Measurements from ENCODE around the gene MYRF. TPM values are rescaled to one million over a fixed set of nuclear protein-coding genes. Genes with fewer than 3 reads are reported as not detected.

Gene MYRF
- total RNA-seq, 1 donor from 2014 or later: 320 TPM

DNA sequence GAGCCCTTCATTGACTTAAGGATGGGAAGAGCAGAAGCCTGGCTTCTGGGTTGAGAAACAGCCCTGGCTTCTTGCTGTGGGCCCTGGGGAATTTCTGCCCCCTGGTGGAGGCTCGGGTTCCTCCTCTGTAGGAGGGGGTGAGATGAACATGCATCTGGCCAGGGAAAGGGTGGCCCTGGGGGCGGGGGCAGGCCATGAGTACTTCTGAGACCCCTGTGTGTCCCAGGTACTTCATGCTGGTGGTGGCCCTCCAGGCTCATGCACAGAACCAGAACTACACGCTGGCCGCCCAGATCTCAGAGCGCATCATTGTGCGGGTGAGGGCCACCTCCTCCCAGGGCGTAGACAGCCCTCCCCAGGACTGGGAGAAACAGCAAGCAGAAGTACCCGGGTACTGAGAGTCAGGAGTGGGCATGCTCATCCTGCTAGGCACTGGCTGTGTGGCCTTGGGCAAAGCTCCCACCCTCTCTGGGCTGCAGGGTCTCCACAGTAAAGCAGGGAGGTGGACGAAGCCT is 24.2 kb downstream of the MYRF start:
- DNase-seq (ENCODE audit: low spot score): peak; percentile 53

GRCh38 chr11:61777234-61778090 is 25.0 kb downstream of the MYRF start:
- DNase-seq (ENCODE audit: low spot score): no peak

GRCh38 chr11:61778357-61778886 is 26.0 kb downstream of the MYRF start:
- no peak for DNase-seq (ENCODE audit: low spot score)

DNA sequence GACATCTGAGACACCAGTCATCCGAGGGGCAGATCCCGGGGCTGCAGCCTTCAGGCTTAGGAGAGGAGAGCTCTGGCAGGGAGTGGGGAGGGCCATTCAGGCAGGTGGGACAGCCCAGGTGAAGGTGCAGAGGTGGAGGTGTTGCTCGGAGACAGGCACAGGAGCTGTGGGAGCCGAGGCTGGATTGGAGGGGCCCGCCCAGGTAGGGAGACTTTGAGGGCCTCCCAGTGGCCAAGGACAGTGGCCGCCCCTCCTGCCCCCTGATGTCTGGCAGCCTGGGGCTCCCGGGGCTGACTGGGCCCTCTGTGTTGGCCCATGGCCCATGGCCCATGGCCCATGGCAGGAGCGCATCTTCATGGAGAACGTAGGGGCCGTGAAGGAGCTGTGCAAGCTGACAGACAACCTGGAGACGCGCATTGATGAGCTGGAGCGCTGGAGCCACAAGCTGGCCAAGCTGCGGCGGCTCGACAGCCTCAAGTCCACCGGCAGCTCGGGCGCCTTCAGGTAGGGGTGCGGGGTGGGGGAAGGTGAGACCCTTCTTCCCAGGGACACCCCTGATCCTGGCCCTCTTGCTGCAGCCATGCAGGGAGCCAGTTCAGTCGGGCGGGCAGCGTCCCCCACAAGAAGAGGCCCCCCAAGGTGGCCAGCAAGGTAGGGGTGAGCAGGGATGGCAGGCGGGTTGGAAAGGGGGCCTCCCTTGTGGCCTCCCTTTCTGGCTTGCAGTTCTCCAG is 26.6 kb downstream of the MYRF start:
- no peak for DNase-seq (ENCODE audit: low spot score)

GRCh38 chr11:61779666-61780525 is 27.5 kb downstream of the MYRF start:
- no peak for DNase-seq (ENCODE audit: low spot score)

GRCh38 chr11:61780581-61781162 is 28.2 kb downstream of the MYRF start:
- DNase-seq (ENCODE audit: low spot score): no peak

GRCh38 chr11:61781585-61781984 is 29.1 kb downstream of the MYRF start:
- no peak for DNase-seq (ENCODE audit: low spot score)

DNA sequence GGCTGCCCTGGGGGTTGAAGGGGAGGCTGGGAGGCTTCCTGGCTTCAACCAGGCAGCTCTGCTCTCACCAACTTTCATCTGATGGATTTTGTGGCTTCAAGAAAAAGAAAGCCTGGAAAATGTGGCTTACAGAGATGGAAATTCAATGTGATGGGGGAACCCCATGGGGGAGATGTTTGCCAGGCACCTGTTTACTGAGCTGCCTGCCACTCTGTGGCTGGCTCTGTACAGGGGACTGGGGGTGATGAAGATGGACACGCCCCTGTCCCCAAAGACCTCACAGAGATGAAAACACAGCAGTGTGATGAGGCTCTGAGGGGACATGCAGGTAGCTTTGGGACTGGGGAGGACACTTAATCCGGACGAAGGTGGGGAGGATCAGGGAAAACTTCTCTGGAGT is 29.9 kb downstream of the MYRF start:
- DNase-seq (ENCODE audit: low spot score): no peak

DNA sequence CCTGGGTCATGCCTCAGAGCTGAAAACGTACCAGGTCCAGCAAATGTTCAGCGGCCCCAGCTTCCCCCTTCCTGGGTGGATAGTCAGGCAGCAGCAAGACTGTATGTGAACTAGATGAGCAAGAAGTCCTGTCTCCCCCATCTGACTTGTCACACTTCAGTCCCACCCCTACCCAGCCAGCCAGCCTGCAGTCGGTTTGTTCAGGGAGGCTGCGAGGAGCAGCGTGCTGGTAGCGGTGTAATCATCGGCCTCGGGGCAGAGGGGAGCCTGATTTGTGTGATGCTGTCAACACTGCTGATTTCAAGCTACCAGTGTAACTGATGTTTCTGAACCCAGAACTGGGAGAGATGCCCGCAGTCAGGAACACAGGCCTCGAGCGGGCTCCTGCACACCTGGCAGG is 30.4 kb downstream of the MYRF start:
- DNase-seq (ENCODE audit: low spot score): no peak

DNA sequence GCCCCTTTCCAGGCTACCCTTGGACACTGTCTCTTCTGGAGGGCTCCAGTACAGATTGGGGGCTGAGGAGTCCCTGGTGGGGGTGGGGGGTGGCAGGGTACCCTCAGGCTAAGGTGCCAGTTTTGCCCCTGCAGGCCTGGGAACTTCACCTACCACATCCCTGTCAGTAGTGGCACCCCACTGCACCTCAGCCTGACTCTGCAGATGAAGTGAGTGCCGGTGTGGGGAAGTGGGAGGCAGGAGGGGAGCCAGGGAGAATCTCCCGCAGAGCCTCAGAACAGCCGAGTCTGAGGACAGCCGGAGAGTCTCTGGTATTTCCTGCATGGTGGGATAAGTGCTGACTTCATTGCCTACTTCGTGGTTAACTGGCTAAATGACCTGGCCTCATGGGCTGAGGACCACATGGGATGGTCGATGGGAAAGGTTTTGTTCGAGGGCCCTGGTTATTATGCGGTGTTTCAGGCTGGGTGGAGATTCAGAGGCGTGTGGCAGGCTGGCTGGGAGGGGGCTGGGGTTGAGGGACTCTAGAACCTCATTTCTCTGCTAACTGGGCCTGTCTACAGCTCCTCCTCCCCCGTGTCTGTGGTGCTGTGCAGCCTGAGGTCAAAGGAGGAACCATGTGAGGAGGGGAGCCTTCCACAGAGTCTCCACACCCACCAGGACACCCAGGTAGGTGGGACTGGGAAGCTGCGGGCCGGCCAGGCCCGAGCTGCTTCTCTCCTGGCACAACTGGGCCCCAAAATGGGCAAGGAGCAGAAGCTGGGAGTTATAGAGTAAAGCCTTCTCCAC is 31.5 kb downstream of the MYRF start:
- no peak for DNase-seq (ENCODE audit: low spot score)

DNA sequence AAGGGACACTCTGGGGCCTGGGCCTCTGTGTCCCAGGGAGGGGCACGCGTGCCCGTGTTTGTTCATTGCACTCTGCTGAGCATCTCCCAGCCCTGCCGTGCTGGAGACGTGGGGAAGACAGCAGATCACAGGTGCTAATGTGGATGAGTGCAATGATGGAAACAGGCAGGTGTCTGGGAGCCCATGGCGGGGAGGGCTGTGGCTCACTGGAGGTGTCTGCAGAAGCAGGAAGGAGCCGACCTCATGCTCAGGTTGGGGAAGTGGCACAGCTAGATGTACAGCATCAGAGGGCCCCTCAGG is 32.0 kb downstream of the MYRF start:
- no peak for DNase-seq (ENCODE audit: low spot score)

DNA sequence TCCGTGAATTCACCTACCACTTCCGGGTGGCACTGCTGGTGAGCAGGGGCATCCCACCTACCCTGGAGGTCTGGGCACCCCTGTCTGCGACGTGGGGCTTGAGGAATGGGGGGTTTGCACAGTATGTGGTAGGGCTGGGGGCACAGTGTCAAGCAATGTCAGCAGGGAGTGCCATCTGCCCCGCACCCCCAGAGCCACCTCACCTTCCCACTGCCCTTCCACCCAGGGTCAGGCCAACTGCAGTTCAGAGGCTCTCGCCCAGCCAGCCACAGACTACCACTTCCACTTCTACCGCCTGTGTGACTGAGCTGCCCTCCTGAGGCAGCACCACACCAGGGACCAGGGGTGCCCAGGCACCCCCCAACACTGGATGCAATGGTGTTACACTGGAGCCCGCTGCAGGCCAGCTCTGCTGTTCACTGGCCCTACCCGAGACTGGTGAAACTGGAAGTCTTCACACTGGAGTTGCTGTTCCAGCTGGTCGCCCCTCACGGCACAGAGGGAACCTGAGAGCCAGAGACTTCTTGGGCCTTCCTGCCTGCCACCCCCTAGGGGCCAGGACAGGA is 33.5 kb downstream of the MYRF start:
- DNase-seq (ENCODE audit: low spot score): no peak

DNA sequence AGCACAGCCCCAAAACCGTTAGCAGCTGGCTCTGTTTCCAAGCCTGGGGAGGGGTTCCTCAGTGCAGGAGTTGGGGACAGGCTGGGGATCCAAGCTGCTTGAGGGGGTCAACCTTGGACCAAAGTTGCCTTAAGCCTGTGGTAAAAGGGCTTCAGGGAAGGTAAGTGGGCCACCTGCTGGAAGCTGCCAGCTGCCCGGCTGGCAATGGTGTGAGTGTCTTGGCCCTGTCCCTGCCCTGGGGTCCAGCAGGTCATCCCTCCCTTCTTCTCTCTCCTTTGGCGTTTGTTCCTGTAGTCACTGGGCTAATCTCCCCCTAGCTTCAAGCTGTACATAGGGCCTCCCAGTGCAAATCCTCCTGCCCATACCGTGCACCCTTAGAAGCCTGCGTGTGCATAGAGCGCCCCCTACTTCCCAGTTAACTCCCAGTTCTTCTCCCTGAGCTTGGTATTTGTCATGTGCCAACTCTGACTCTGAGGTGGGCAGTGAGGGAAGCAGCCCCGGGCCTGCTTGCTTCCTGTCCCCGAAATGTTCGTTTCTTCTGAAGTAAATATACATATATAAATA is 35.6 kb downstream of the MYRF start:
- peak; percentile 65 for DNase-seq (ENCODE audit: low spot score)

GRCh38 chr11:61791737-61792309 is 39.4 kb downstream of the MYRF start:
- DNase-seq (ENCODE audit: low spot score): peak; percentile 57

DNA sequence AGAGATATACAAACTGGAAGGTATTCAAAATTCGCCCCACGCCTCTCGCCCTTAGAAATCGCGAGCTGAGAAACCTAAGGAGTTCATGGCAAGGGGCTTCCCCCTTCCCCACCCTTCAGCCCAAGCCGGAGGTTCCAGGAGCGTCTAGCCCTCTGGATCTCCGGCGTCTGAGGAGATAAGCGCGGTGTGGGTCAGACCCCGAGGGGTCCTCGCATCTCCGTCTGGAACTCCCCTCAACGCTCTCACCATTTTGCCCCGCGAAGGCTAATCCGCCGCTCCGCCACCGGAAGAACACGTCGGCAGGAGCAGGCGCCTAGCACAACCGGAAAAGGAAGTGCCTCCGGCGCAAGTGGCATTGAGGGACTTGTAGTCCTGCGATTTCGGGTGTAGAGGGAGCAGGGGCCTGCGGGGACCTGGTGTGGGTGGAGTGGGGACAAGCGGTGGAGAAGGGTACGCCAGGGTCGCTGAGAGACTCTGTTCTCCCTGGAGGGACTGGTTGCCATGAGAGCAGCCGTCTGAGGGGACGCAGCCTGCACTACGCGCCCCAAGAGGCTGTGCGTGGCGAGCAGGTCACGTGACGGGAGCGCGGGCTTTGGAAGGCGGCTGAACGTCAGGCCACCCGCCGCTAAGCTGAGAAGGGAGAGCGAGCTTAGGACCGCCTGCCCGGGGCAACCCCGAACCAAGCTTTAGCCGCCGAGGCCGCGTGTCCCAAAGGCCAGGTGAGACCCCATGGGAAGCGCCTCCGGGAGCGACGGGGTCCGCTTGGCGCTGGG is 40.1 kb downstream of the MYRF start, which contains the start of the genes FEN1 and TMEM258:
Gene FEN1, plus strand, starts transcription at position 602 of the 773 bp plus-strand sequence. CDS start 2,451 bp downstream, outside the sequence.
Gene TMEM258, minus strand, starts transcription at position 290 of the 773 bp plus-strand sequence. Its CDS starts 41 bp downstream, at position 249.
- DNase-seq (ENCODE audit: low spot score): peak; percentile 88

GRCh38 chr11:61793083-61793828 is 40.8 kb downstream of the MYRF start:
- DNase-seq (ENCODE audit: low spot score): no peak

DNA sequence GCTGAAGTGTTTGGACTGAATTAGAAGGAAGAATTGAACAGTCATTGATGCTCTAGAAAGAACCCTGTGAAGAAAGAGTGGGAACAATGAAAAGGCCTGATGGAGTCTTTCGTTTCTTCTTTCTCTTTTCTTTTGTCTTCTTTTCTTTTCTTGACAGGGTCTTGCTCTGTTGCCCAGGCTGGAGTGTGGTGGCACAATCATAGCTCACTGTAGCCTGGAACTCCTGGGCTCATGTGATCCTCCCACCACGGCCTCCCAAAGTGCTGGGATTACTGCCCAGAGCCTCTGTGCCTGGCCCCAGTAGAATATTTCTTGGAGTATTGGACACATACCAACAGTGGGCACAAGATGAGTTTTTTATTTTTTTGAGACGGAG is 41.4 kb downstream of the MYRF start:
- no peak for DNase-seq (ENCODE audit: low spot score)

- DNase-seq (ENCODE audit: low spot score): no peak
These were observed 42.1 kb downstream of the MYRF start for GRCh38 chr11:61794579-61794978.

All from mucosa of gallbladder (tissue), 1 donor.